Mucosa of descending colon (tissue), 3 donors: ENCODE data around the gene MYH4. TPM values are rescaled to one million over a fixed set of nuclear protein-coding genes. Genes with fewer than 3 reads are reported as not detected.

Source experiments
- ATAC-seq: fragments of 200-7000 bp; cut with Tn5 transposase; one replicate; pipeline ENCODE4 v1.9.1; 2020; ENCODE audit warnings: mild to moderate bottlenecking, moderate library complexity
- DNase-seq, 3 donors: peaks; one replicate each; pipeline ENCODE4 v3.0.0-alpha.2; 2020
- H3K36me3 ChIP-seq: fragments of 200-600 bp; one replicate; pipeline ENCODE4 v1.8.0; 2021; ENCODE audit warnings: low read depth, mild to moderate bottlenecking
- H3K4me1 ChIP-seq: fragments of 200-600 bp; one replicate; pipeline ENCODE4 v1.8.0; 2021; ENCODE audit warnings: low read depth, mild to moderate bottlenecking
- H3K4me3 ChIP-seq: fragments of 200-600 bp; one replicate; pipeline ENCODE4 v1.8.0; 2021; ENCODE audit warnings: mild to moderate bottlenecking
- H3K9me3 ChIP-seq: fragments of 200-600 bp; one replicate; pipeline ENCODE4 v1.8.0; 2021; ENCODE audit warnings: mild to moderate bottlenecking
- intact Hi-C, 2 donors: fragments of 100-400 bp; cut with DNase I in 1 of 2; cut with micrococcal nuclease in 1 of 2; formaldehyde crosslinking; loops; one replicate each; pipeline versions ENCODE4 v1.11.0 to v1.11.1; 2022; cut with DNase I, micrococcal nuclease
- total RNA-seq, 3 donors: library from RNA; stranded (reverse); fragmentation: NEBNext Ultra II Directional in 2 of 3; extraction: Animal tissue kit (Norgen Biotek cat#: 25700) in 2 of 3; gene quantifications; one replicate each; pipeline versions ENCODE4 v1.2.1 to v1.2.4, GENCODE V29; 2021 to 2023
- TF ChIP-seq, protein P1 (sequence below): fragments of 200-600 bp; IDR thresholded peaks from one replicate; pipeline ENCODE4 v1.8.0; 2022; ENCODE audit warnings: antibody characterized with exemption, mild to moderate bottlenecking
- donor health status: DM: no; HTN: no; CAD: no; lungs with moderate emphysema.
- donor health status: DM: no; HTN: no; CAD: no.
- donor health status: DM: no; HTN: yes; CAD: no.

The MYH4 gene
- total RNA-seq, 3 donors from 2014 or later, result not detected

DNA sequence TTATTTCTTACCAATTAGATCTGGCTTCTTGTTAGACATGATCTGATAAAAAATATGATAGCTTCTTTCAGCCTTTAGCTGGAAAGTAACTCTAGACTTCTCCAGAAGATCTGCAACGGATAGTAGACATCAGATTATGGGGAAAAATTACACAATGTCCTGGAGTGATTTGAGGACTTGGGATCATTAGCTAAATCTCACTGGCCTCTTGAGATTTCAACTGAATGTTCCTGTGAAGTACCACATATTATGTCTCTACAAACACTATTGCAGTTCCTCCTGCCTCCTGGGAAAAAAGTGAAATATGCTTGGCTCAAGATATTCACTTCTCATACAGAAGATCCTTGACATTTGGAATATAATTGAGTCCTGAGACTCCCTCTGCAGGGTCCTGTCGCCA, 43.5 kb upstream of the MYH4 start:
- no peaks in the 10 kb centered on the region for H3K36me3 ChIP-seq
- H3K4me1 ChIP-seq, result no peaks in the 10 kb centered on the region
- TF ChIP-seq, protein P1, sequence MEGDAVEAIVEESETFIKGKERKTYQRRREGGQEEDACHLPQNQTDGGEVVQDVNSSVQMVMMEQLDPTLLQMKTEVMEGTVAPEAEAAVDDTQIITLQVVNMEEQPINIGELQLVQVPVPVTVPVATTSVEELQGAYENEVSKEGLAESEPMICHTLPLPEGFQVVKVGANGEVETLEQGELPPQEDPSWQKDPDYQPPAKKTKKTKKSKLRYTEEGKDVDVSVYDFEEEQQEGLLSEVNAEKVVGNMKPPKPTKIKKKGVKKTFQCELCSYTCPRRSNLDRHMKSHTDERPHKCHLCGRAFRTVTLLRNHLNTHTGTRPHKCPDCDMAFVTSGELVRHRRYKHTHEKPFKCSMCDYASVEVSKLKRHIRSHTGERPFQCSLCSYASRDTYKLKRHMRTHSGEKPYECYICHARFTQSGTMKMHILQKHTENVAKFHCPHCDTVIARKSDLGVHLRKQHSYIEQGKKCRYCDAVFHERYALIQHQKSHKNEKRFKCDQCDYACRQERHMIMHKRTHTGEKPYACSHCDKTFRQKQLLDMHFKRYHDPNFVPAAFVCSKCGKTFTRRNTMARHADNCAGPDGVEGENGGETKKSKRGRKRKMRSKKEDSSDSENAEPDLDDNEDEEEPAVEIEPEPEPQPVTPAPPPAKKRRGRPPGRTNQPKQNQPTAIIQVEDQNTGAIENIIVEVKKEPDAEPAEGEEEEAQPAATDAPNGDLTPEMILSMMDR, result no peak
- ATAC-seq (no peak), DNase-seq (no peak)
- H3K9me3 ChIP-seq, result no peaks in the 10 kb centered on the region
- intact Hi-C loops, result no loop called here
- H3K4me3 ChIP-seq, result no peak overlapping the region

DNA sequence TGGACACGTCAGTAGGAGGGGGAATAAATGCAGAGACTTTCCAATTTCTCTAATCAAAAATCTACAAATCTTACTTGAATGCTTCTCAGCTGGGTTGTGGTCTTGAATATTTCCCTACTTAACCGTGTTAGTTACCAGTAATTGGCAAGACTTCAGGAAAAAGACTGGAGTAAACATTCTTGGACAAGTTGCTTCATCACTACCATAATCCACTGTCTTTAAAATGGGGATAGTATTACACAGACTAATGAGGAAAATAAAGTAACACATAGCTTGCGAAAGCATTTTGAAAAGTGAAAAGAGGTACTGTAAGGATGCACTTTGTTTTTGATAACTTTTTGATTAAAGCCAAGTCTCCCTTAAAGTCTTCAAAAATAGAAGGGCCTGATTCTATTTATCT, 30.6 kb upstream of the MYH4 start:
- Histone ChIP-seq H3K4me3 (no peak overlapping the region), H3K4me1 (no peaks in the 10 kb centered on the region), H3K9me3 (no peaks in the 10 kb centered on the region), H3K36me3 (no peaks in the 10 kb centered on the region)
- intact Hi-C loops, result no loop called here
- ATAC-seq (no peak), DNase-seq (no peak)
- TF ChIP-seq, protein P1, result no peak

DNA sequence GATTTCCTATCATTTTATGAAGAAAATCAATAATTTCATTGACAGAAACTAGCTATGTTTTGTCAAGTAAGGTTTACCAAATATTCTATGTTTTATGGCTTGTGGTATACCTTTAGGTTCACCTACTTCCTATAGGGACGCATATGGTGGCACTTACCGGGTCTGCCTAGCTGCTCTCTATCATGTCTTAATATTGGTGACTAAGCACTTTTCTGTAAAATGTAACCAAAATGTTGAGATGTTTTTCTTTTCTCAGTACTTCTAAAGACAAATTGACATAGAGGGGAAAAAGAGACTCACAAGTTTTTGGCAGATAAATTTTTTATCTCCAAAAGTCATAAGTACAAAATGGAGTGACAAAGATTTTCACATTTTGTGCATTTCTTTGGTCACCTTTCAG, 22.6 kb upstream of the MYH4 start:
- ATAC-seq, result no peak
- intact Hi-C loops, result no loop called here
- TF ChIP-seq, protein P1, result no peak
- Histone ChIP-seq H3K36me3 (no peaks in the 10 kb centered on the region), H3K4me1 (no peaks in the 10 kb centered on the region), H3K4me3 (no peak overlapping the region), H3K9me3 (peaks cover 16% of the 10 kb centered on the region)
- no peak for DNase-seq

DNA sequence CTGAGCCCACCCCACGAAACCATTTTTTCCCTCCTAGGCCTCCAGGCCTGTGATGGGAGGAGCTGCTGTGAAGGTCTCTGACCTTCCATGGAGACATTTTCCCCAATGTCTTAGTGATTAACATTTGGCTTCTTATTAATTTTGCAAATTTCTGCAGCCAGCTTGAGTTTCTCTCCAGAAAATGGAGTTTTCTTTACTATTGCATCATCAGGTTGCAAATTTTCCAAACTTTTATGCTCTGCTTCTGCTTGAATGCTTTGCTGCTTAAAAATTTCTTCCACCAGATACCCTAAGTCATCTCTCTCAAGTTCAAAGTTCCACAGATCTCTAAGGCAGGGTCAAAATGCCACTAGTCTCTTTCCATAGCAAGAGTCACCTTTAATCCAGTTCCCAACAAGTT, 12.9 kb upstream of the MYH4 start:
- TF ChIP-seq, protein P1, result no peak
- H3K36me3 ChIP-seq, result no peaks in the 10 kb centered on the region
- no peaks in the 10 kb centered on the region for H3K4me1 ChIP-seq
- peaks cover 23% of the 10 kb centered on the region for H3K9me3 ChIP-seq
- no peak overlapping the region for H3K4me3 ChIP-seq
- DNase-seq (no peak), ATAC-seq (no peak)
- intact Hi-C loops, result no loop called here

DNA sequence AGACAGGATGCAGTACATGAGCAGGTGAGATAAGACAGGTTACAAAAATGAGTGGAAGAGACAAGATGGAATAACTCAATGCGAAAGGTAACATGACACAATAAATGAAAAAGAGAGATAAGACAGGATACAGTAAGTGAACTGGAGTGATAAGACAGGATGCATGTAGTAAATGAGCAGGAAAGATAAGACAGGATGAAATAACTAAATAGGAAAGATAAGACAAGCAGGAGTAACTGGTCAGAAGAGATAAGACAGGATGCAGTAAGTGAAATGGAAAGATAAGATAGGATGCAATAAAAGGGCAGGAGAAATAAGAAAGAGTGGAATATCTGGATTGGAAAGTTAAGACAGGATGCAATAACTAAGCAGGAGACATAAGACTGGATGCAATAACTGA, 8.3 kb upstream of the MYH4 start:
- Histone ChIP-seq H3K36me3 (no peaks in the 10 kb centered on the region), H3K4me1 (no peaks in the 10 kb centered on the region), H3K9me3 (peaks cover 10% of the 10 kb centered on the region), H3K4me3 (no peak overlapping the region)
- intact Hi-C loops, result no loop called here
- TF ChIP-seq, protein P1, result no peak
- DNase-seq (no peak), ATAC-seq (no peak)

DNA sequence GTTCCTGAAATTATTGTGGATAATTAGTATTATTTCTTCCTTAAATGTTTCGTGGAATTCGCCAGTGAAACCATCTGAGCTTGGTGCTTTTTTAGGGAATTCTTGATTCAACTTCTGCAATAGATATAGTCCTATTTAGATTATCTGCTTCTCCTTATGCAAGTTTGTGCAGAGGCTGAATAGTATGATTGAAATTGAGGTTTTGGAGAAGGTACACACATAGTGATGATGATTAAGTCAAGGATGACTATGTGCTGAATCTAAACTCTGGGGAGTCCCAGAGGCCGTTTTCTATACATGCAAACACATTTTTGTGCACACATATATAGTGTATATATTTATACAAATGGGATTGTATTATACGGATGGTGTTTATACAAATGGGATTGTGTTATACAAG, 5.2 kb upstream of the MYH4 start:
- Histone ChIP-seq H3K36me3 (no peaks in the 10 kb centered on the region), H3K4me3 (no peak overlapping the region), H3K4me1 (no peaks in the 10 kb centered on the region), H3K9me3 (no peaks in the 10 kb centered on the region)
- intact Hi-C loops, result no loop called here
- TF ChIP-seq, protein P1, result no peak
- ATAC-seq, result no peak
- DNase-seq, result no peak
